Fibroblast of skin of scalp (primary cell): ENCODE data around the gene DNAJC5G. TPM values are rescaled to one million over a fixed set of nuclear protein-coding genes. Genes with fewer than 3 reads are reported as not detected.

Source experiments
- DNase-seq: peaks from one replicate; pipeline ENCODE4 v3.0.0-alpha.2; 2013
- polyA plus RNA-seq, 2 experiments: library from polyadenylated mRNA; unstranded; fragments of 120-200 nt; gene quantifications; one replicate each; pipeline ENCODE4 v1.2.1, GENCODE V29; 2013; ENCODE audit not compliant: insufficient read length in 2 of 2

DNAJC5G gene, protein sequence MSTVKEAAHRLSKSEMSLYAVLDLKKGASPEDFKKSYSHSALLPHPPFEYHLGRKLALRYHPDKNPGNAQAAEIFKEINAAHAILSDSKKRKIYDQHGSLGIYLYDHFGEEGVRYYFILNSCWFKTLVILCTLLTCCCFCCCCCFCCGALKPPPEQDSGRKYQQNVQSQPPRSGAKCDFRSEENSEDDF
- polyA plus RNA-seq (2013, experiment 1 of 2; ENCODE audit: insufficient read length), result not detected
- polyA plus RNA-seq (2013, experiment 2 of 2; ENCODE audit: insufficient read length), result not detected

DNA sequence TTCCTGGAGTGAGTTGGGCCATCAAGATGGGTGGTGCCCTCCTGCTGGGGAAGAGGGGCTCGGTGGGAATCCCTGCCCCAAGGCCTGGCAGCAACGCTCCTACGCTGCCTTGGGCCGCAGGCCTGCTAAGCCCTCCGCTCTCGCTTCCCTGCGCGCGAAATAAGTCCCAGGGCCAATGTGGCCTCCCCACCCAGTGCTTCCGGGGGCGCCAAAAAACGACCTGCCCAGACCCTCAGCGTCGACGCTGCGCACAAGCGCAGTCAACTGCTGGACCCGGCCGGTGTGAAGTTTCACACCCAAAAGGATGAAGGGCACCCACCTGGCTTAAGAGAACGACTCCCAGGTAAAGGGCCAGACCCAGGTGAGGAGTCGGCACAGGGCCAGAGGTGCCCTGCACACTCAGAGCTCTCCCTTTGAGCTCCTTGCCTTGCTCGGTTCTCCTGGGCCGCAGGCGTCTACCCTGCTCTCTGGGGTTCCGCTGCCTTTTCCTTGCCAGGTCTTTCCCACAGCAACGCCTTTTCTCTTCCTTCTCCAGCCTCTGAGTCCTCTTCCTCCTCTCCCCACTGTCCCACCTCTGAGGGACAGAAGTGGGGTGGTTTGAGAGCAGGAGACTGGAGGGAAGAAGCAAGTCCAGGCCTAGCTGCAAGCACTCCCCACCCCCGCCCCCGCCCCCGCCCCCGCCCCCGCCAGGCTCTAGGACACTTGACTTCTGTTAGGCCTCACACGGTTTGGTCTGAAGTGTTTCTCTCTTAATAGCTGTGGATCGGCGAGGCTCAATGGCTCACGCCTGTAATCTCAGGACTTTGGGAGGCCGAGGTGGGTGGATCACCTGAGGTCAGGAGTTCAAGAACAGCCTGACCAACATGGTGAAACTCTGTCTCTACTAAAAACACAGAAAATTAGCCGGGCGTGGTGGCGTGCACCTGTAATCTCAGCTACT lies at the start of gene DNAJC5G:
DNAJC5G (plus strand) TSS at position 223 of the 940 bp plus-strand sequence. CDS start 1,296 bp downstream, outside the sequence.
- no peak for DNase-seq

DNA sequence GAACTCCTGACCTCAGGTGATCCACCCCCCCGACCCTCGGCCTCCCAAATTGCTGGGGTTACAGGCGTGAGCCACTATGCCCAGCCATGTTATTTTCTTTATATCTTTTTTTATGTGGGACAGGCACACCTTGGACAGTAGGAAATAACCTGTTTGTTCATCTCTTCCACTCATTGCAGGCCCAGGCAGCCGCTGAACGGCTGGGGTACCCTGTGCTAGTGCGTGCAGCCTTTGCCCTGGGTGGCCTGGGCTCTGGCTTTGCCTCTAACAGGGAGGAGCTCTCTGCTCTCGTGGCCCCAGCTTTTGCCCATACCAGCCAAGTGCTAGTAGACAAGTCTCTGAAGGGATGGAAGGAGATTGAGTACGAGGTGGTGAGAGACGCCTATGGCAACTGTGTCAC lies 49.7 kb upstream of the DNAJC5G start:
- no peak for DNase-seq

DNA sequence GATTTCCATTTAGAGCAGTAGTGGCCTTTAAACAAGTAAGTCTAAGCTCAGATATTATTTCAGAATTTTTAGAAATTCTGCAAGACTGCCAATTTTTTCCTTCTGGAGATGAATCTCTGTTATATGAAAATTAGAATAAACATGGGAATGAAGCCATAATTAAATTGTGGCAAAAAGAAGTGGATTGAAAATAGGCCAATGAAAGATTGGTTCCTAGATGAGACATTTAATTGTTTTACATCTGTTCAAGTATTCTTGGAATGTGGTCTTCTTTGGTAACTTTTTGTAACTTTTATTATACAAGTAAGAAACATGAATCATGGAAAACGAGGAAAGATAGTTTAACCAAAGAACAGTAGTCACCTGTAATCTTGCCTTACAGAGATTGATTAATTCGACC lies 47.7 kb upstream of the DNAJC5G start:
- no peak for DNase-seq

GRCh38 chr2:27231921-27232320 lies 43.3 kb upstream of the DNAJC5G start:
- no peak for DNase-seq

DNA sequence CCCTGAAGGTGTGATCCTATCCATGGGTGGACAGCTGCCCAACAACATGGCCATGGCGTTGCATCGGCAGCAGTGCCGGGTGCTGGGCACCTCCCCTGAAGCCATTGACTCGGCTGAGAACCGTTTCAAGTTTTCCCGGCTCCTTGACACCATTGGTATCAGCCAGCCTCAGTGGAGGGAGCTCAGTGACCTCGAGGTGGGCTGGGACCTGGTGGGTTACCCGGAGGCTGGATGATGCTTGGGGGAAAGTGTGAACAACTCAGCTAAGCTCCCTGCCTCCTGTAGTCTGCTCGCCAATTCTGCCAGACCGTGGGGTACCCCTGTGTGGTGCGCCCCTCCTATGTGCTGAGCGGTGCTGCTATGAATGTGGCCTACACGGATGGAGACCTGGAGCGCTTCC lies 41.9 kb upstream of the DNAJC5G start:
- no peak for DNase-seq

- no peak for DNase-seq
Observed at GRCh38 chr2:27236136-27236535, 39.1 kb upstream of the DNAJC5G start.

GRCh38 chr2:27236626-27237025 lies 38.6 kb upstream of the DNAJC5G start:
- DNase-seq, result no peak

DNA sequence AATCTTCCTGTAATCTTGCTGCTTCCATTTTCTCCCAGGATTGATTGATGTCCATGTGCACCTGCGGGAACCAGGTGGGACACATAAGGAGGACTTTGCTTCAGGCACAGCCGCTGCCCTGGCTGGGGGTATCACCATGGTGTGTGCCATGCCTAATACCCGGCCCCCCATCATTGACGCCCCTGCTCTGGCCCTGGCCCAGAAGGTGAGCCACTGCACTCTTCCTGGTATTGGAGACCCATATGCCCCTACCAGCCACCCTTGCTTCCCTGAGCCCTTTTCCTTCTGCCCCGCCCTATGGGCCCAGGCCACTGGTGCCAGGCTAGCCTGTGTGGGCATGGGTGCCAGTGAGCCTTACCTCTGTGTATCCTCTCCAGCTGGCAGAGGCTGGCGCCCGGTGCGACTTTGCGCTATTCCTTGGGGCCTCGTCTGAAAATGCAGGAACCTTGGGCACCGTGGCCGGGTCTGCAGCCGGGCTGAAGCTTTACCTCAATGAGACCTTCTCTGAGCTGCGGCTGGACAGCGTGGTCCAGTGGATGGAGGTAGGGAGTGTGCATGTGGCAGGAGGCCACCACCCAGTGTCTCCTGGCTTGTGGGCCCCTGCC lies 37.8 kb upstream of the DNAJC5G start:
- DNase-seq, result no peak

GRCh38 chr2:27238976-27239375 lies 36.3 kb upstream of the DNAJC5G start:
- DNase-seq, result no peak

DNA sequence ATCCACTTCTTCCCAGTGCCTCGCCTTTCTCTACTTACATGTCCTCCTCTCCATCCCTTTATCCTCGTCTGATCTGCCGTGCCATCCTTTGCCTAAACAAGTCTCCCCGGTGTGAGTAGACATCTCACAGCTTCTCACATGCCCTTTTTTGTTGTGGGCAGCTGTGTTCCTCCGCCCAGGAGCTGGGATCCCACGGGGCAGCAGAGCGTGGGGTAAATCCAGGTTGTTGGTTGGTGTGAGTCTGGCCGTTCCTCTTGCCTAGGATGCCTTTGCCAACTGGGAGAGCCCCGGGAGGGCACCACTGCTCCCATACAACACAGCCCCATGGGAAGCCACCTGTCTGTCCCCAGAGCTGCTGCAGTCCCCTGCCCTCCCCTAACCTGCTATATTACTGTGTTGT lies 34.8 kb upstream of the DNAJC5G start:
- DNase-seq, result no peak

DNA sequence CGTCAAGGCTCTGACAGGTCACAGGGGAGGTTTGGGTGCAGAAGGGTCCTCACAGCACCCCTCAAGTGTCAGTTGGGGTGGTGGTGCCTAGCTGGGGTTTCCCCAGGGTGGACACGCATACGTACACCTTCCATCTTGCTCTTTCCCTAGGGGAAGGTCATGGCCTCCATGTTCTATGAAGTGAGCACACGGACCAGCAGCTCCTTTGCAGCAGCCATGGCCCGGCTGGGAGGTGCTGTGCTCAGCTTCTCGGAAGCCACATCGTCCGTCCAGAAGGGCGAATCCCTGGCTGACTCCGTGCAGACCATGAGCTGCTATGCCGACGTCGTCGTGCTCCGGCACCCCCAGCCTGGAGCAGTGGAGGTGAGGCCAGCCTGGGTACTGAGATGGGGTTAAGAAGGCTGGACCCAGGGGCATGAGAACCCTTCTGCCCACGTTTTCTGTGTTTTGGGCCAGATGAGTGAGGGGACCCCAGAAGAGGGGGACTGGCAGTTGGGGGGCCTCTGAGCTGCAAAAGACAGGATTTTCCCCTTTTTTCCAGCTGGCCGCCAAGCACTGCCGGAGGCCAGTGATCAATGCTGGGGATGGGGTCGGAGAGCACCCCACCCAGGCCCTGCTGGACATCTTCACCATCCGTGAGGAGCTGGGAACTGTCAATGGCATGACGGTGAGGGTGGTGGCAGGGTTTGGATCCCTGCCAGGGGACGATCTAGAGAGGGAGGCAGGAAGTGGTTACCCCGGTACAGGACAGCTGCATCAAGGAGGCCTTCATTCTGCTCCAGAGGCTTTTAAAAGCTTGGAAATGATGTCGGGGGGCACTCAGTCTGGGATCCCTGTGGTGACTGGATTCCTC lies 33.2 kb upstream of the DNAJC5G start:
- DNase-seq, result no peak

DNA sequence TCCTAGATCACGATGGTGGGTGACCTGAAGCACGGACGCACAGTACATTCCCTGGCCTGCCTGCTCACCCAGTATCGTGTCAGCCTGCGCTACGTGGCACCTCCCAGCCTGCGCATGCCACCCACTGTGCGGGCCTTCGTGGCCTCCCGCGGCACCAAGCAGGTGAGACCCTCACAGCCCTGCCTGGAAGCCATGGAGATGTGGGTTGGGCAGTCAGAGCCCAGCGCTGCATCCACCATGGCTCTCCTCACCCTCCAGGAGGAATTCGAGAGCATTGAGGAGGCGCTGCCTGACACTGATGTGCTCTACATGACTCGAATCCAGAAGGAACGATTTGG lies 32.6 kb upstream of the DNAJC5G start:
- DNase-seq, result no peak

- no peak for DNase-seq
Observed at GRCh38 chr2:27243391-27244130, 31.7 kb upstream of the DNAJC5G start.

DNA sequence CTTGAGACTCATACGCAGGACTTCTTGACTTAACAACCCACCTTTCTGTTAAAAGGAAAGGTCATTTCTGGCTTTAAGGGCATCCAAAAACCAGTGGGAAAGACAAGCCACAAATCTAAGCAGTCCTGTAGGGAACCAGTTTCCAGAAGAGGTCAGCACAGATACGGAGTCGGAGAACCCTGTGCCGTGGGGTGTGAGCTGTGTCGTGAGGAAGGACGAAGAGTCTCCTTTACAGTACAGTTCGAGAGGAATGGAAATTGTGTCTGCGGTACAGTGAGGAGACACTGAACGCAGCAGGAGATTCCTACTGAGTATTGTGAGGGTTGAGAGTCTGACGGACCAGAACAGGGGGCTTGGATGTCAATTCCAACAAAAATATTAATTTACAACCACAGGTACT lies 30.1 kb upstream of the DNAJC5G start:
- no peak for DNase-seq

GRCh38 chr2:27245626-27246025 lies 29.6 kb upstream of the DNAJC5G start:
- no peak for DNase-seq

DNA sequence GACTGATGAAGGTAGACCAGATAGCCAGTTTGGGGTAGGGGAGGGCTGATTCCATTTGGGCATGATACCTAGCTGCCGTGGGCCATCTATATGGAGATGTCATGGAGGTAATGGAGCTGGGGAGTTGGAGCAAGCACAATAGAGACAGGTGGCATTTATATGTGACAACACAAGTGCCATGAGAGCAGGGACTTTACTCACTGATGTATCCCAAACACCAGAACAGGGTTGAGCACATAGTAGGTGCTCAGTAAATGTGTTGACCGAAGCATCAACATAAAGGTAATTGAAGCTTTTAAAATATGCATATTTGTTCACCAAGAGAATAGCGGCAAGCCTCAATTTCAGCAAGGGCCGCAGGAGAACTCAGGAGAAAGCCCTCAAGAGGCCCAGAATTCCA lies 27.3 kb upstream of the DNAJC5G start:
- DNase-seq, result no peak

DNA sequence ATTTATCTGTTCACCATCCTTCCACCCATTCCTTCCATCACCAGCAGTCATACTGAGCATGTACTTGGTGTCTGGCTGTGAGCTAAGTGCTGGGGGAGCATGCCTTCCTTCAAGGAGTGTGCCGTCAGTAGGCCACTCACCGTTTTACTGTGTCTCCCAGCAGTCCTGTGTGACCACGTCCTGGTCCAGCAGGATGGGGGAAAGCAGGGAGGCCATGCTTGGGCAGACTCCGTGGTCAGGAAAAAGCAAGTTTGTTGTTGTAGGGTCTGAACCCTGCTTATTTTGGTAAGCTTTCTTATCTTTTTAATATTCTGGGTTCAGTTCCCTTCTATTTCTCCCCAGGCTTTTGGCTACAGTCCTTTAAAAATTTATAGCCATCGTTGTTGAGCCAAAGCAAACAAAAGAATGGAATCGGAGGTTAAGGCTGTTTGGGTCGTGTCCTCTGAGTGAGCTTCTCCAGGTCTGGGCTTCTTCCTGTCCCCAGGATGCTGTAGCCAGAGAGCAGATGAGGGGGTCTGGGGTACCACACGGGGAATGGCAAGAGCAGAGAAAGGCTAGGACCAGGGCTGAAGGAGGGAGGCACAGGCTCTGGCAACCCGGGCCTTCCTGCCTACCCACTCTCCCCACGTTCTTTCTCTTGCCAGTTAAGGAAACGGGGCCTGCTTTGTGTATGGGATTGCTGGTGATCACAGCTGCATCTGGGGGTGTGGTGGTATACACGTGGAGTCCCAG lies 25.9 kb upstream of the DNAJC5G start:
- DNase-seq, result peak; percentile 50

- DNase-seq, result peak; percentile 50
Observed at GRCh38 chr2:27249891-27250651, 25.2 kb upstream of the DNAJC5G start.

GRCh38 chr2:27250652-27251379 lies 24.4 kb upstream of the DNAJC5G start:
- no peak for DNase-seq

DNA sequence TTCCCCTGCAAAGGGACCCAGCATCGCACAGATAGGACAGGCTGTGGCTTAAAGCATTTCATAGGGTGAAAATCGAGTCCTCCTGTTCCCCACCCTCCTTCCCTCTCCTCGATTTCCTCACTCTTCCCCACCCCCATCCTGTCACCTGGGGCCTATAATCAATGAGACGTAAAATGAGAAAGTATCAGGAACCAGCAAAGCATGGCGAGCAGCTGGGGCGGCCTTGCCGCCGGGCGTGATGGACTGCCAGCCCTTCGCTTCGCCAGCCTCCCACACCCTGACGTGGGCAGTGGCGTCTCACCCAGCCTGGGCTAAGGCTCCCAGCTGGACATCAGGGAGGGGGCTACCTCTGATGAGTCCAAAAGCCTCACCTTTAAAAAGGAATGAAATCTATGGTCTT lies 23.5 kb upstream of the DNAJC5G start:
- no peak for DNase-seq
